ENCODE measurements around the gene TRIO. TPM values are rescaled to one million over a fixed set of nuclear protein-coding genes. Genes with fewer than 3 reads are reported as not detected.

TRIO gene
- total and polyA plus RNA-seq, 4 experiments from 2014 or later, result 0.09 to 11.5 (median 9.7) TPM; not detected in 1

- H3K36me3 ChIP-seq (ENCODE audit: insufficient read depth, low read length), result no peaks in the 10 kb centered on the region
- ChIA-PET POLR2A (ENCODE audit: partially characterized antibody) (no interaction called here), CTCF (ENCODE audit: partially characterized antibody) (no interaction called here)
- Mint-ChIP-seq H3K9me3 (no peaks in the 10 kb centered on the region), H3K27ac (peak overlapping the region in 1 of 7 donors; percentile 73), H3K4me3 (no peak overlapping the region), H3K27me3 (peaks cover under 1 to 3% of the 10 kb centered on the region in 2 donors), H3K4me1 (peaks cover 19 to 31% (median 26%) of the 10 kb centered on the region in 4 donors), H3K36me3 (no peaks in the 10 kb centered on the region)
- H3K4me1 ChIP-seq (ENCODE audit: insufficient read depth, low read length), result peaks cover 26% of the 10 kb centered on the region
- H3K9me3 ChIP-seq (ENCODE audit: control insufficient read depth in 1 of 2, low read length in 2 of 2), result no peaks in the 10 kb centered on the region
- H3K27me3 ChIP-seq (ENCODE audit: insufficient read depth, low read length), result no peaks in the 10 kb centered on the region
- H3K4me3 ChIP-seq (ENCODE audit: low read length in 2 of 2), result no peak overlapping the region
- DNase-seq, result no peak
- intact Hi-C loops (cut with micrococcal nuclease), result no loop called here
- H3K27ac ChIP-seq (ENCODE audit: low read depth, low read length), result no peak overlapping the region
These were observed 266.9 kb downstream of the TRIO start for GRCh38 chr5:14410068-14410393.

DNA sequence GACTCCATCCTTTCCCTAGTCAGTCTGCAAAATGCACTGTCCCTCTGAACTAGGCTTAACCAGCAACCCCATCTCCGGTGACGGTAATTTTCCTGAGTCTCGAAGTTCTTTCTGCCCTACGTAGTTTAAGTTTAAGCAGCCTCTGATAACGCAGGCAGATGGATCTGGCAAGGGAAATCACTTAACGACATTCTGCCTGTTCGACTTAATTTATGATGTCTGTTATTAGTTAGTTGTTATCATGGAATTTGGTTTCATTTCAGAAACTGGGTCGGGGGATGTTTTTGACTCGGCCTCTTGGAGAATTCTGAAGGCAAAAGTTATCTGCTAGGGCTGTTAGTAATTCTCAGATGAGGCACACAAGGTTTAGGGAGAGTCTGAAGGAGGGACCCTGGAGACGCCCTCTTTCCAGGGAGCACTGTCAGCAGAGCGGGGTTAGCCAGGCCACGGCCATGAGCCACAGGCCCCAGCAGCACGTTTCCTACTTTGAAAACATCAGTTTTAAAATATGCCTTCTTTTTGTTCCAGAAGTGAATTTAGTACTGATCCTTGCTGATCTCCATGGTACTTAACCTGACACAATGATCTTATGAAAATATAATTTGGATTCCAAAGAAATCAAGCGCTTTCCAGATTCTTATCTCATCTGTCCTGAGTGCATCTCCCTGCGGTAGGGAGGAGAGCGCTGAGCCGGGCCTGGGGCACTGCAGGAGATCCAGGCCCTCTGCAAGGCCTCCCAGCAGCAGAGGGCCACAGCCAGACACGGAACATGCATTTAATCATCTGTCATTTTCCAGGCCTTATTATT, 267.5 kb downstream of the TRIO start:
- peaks cover 25 to 37% (median 32%) of the 10 kb centered on the region in 4 donors for H3K4me1 Mint-ChIP-seq
- intact Hi-C loops (cut with micrococcal nuclease), result no loop called here

DNA sequence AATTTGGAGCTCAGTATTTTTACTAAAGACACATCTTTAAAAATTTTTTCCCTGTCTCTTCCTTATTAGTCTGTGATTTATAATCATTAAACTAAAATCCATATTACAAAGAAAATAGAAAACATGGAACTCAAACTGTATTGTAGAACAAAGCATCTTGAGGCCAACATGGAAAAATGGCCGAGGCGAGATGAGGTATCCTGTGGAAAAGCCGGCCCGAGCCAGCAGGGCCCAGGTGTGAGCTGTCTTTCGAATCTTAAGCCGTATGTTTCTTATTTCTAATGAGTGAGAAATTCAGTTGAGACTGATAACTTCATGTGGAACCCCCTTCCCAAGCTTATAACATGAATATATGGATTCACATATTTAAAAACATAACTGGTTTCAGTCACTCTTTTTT, 268.1 kb downstream of the TRIO start:
- H3K36me3 Mint-ChIP-seq, result peaks cover 0 to 1% of the 10 kb centered on the region in 2 donors
- H3K4me1 ChIP-seq (ENCODE audit: insufficient read depth, low read length), result peaks cover 38% of the 10 kb centered on the region
- peaks cover 28 to 43% (median 37%) of the 10 kb centered on the region in 4 donors for H3K4me1 Mint-ChIP-seq
- no peak for DNase-seq
- H3K9me3 ChIP-seq (ENCODE audit: control insufficient read depth in 1 of 2, low read length in 2 of 2), result no peaks in the 10 kb centered on the region
- no peak overlapping the region for H3K4me3 ChIP-seq (ENCODE audit: low read length in 2 of 2)
- no peaks in the 10 kb centered on the region for H3K36me3 ChIP-seq (ENCODE audit: insufficient read depth, low read length)
- peak overlapping the region in 6 of 7 donors; percentile 13 to 73 (median 46) for H3K27ac Mint-ChIP-seq
- H3K9me3 Mint-ChIP-seq, result no peaks in the 10 kb centered on the region
- H3K27ac ChIP-seq (ENCODE audit: low read depth, low read length), result no peak overlapping the region
- intact Hi-C loops (cut with micrococcal nuclease), result no loop called here
- H3K27me3 ChIP-seq (ENCODE audit: insufficient read depth, low read length), result no peaks in the 10 kb centered on the region
- H3K4me3 Mint-ChIP-seq, result no peak overlapping the region
- POLR2A ChIA-PET (ENCODE audit: partially characterized antibody), result no interaction called here
- H3K27me3 Mint-ChIP-seq, result peaks cover 0 to 3% of the 10 kb centered on the region in 2 donors
- CTCF ChIA-PET (ENCODE audit: partially characterized antibody), result interaction anchor here (0.7 to 4.9 kb wide), 3 partner anchors 12 to 237 kb away, joined by 3 to 29 read pairs (median 25); no protein-coding TSS in a partner anchor

More for the DNA sequence above, 267.5 kb downstream of the TRIO start:
- Mint-ChIP-seq H3K27me3 (peaks cover 0 to 3% of the 10 kb centered on the region in 2 donors), H3K4me3 (peak overlapping the region in 1 of 8 donors; percentile 41), H3K27ac (peak overlapping the region in 4 of 7 donors; percentile 13 to 73 (median 50)), H3K9me3 (no peaks in the 10 kb centered on the region), H3K36me3 (no peaks in the 10 kb centered on the region)
- ChIA-PET POLR2A (ENCODE audit: partially characterized antibody) (no interaction called here), CTCF (ENCODE audit: partially characterized antibody) (interaction anchor here (0.7 to 4.9 kb wide), 3 partner anchors 11 to 237 kb away, joined by 3 to 29 read pairs (median 25); no protein-coding TSS in a partner anchor)
- Histone ChIP-seq H3K4me3 (ENCODE audit: low read length in 2 of 2) (no peak overlapping the region), H3K27ac (ENCODE audit: low read depth, low read length) (no peak overlapping the region), H3K36me3 (ENCODE audit: insufficient read depth, low read length) (no peaks in the 10 kb centered on the region), H3K9me3 (ENCODE audit: control insufficient read depth in 1 of 2, low read length in 2 of 2) (no peaks in the 10 kb centered on the region), H3K4me1 (ENCODE audit: insufficient read depth, low read length) (peaks cover 32% of the 10 kb centered on the region), H3K27me3 (ENCODE audit: insufficient read depth, low read length) (no peaks in the 10 kb centered on the region)
- no peak for DNase-seq

- peak; percentile 69 to 78 (median 74) for DNase-seq
- POLR2A ChIA-PET (ENCODE audit: partially characterized antibody), result interaction anchor here (0.6 to 2.8 kb wide), 5 partner anchors 21 to 251 kb away, joined by 3 to 26 read pairs (median 4); partner anchors contain the start of gene OTULINL
- peaks cover 0 to 1% of the 10 kb centered on the region in 2 donors for H3K36me3 Mint-ChIP-seq
- H3K36me3 ChIP-seq (ENCODE audit: insufficient read depth, low read length), result no peaks in the 10 kb centered on the region
- no peaks in the 10 kb centered on the region for H3K27me3 ChIP-seq (ENCODE audit: insufficient read depth, low read length)
- intact Hi-C loops (cut with micrococcal nuclease), result loop anchor here (1.0 kb wide), 2 partner anchors 14 to 168 kb away; partner anchors contain the start of gene OTULINL
- peak overlapping the region; percentile 58 for H3K27ac ChIP-seq (ENCODE audit: low read depth, low read length)
- H3K27ac Mint-ChIP-seq, result peak overlapping the region; percentile 83 to 98 (median 95)
- peak overlapping the region in 7 of 8 donors; percentile 63 to 83 (median 73) for H3K4me3 Mint-ChIP-seq
- CTCF ChIA-PET (ENCODE audit: partially characterized antibody), result interaction anchor here (1.3 to 4.9 kb wide), 4 partner anchors 12 to 235 kb away, joined by 5 to 29 read pairs (median 15); partner anchors contain the start of gene OTULINL
- H3K9me3 Mint-ChIP-seq, result no peaks in the 10 kb centered on the region
- peaks cover 0 to 2% of the 10 kb centered on the region in 2 donors for H3K27me3 Mint-ChIP-seq
- no peaks in the 10 kb centered on the region for H3K9me3 ChIP-seq (ENCODE audit: control insufficient read depth in 1 of 2, low read length in 2 of 2)
- H3K4me3 ChIP-seq (ENCODE audit: low read length in 2 of 2), result peak overlapping the region in 1 of 2 donors; percentile 12
- H3K4me1 ChIP-seq (ENCODE audit: insufficient read depth, low read length), result peaks cover 47% of the 10 kb centered on the region
- peaks cover 32 to 61% (median 44%) of the 10 kb centered on the region in 4 donors for H3K4me1 Mint-ChIP-seq
These were observed 270.2 kb downstream of the TRIO start for GRCh38 chr5:14413331-14413750.

- peaks cover 0 to 1% of the 10 kb centered on the region in 2 donors for H3K36me3 Mint-ChIP-seq
- DNase-seq, result peak in 4 of 5 donors; percentile 27 to 48 (median 35)
- H3K9me3 Mint-ChIP-seq, result no peaks in the 10 kb centered on the region
- peaks cover 47% of the 10 kb centered on the region for H3K4me1 ChIP-seq (ENCODE audit: insufficient read depth, low read length)
- CTCF ChIA-PET (ENCODE audit: partially characterized antibody), result interaction anchor here (0.5 to 4.9 kb wide), 6 partner anchors 10 to 415 kb away, joined by 3 to 29 read pairs (median 4); no protein-coding TSS in a partner anchor
- H3K27ac ChIP-seq (ENCODE audit: low read depth, low read length), result peak overlapping the region; percentile 58
- H3K4me3 Mint-ChIP-seq, result peak overlapping the region in 7 of 8 donors; percentile 49 to 79 (median 72)
- peaks cover 0 to 2% of the 10 kb centered on the region in 2 donors for H3K27me3 Mint-ChIP-seq
- H3K9me3 ChIP-seq (ENCODE audit: control insufficient read depth in 1 of 2, low read length in 2 of 2), result no peaks in the 10 kb centered on the region
- H3K27ac Mint-ChIP-seq, result peak overlapping the region; percentile 83 to 98 (median 95)
- POLR2A ChIA-PET (ENCODE audit: partially characterized antibody), result interaction anchor here (0.6 to 2.8 kb wide), 5 partner anchors 20 to 250 kb away, joined by 3 to 26 read pairs (median 4); partner anchors contain the start of gene OTULINL
- H3K4me3 ChIP-seq (ENCODE audit: low read length in 2 of 2), result no peak overlapping the region
- H3K27me3 ChIP-seq (ENCODE audit: insufficient read depth, low read length), result no peaks in the 10 kb centered on the region
- peaks cover 32 to 66% (median 46%) of the 10 kb centered on the region in 4 donors for H3K4me1 Mint-ChIP-seq
- intact Hi-C loops (cut with micrococcal nuclease), result loop anchor here (2.0 kb wide), 1 partner anchor 397 kb away; no protein-coding TSS in a partner anchor
- H3K36me3 ChIP-seq (ENCODE audit: insufficient read depth, low read length), result no peaks in the 10 kb centered on the region
These were observed 270.9 kb downstream of the TRIO start for GRCh38 chr5:14414007-14414406.

DNA sequence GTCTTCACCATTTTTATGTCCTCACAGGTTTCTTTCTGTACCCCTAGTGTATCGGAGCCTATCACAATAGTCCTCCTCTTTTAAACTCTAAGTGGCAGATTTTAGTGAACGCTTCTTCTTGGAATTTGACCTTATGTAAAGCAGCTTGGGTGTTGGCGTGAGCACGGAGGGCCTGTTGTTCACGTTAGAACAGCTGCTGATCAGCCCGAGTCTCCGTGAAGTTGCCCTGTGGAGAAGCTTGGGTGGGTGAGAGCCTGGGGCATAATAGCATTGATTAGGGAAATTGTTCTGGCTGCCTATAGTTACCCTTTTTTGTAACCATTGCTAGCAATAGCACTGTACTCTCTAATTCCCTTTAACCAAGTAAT, 271.5 kb downstream of the TRIO start:
- DNase-seq, result peak in 2 of 5 donors; percentile 5 to 18
- Histone ChIP-seq H3K9me3 (ENCODE audit: control insufficient read depth in 1 of 2, low read length in 2 of 2) (no peaks in the 10 kb centered on the region), H3K27ac (ENCODE audit: low read depth, low read length) (peak overlapping the region; percentile 58), H3K4me1 (ENCODE audit: insufficient read depth, low read length) (peaks cover 47% of the 10 kb centered on the region), H3K36me3 (ENCODE audit: insufficient read depth, low read length) (no peaks in the 10 kb centered on the region), H3K4me3 (ENCODE audit: low read length in 2 of 2) (peak overlapping the region in 1 of 2 donors; percentile 29), H3K27me3 (ENCODE audit: insufficient read depth, low read length) (no peaks in the 10 kb centered on the region)
- peaks cover 32 to 66% (median 46%) of the 10 kb centered on the region in 4 donors for H3K4me1 Mint-ChIP-seq
- peak overlapping the region; percentile 83 to 98 (median 95) for H3K27ac Mint-ChIP-seq
- no peaks in the 10 kb centered on the region for H3K9me3 Mint-ChIP-seq
- H3K36me3 Mint-ChIP-seq, result peaks cover 0 to 1% of the 10 kb centered on the region in 2 donors
- intact Hi-C loops (cut with micrococcal nuclease), result loop anchor here (2.0 kb wide), 1 partner anchor 396 kb away; no protein-coding TSS in a partner anchor
- peaks cover 0 to 2% of the 10 kb centered on the region in 2 donors for H3K27me3 Mint-ChIP-seq
- ChIA-PET CTCF (ENCODE audit: partially characterized antibody) (interaction anchor here (0.8 to 4.9 kb wide), 5 partner anchors 9 to 233 kb away, joined by 3 to 29 read pairs (median 3); no protein-coding TSS in a partner anchor), POLR2A (ENCODE audit: partially characterized antibody) (interaction anchor here (0.6 to 2.8 kb wide), 4 partner anchors 15 to 353 kb away, joined by 3 to 26 read pairs (median 6); partner anchors contain the start of gene OTULINL)
- H3K4me3 Mint-ChIP-seq, result peak overlapping the region in 7 of 8 donors; percentile 49 to 79 (median 66)

Data from CD4-positive, alpha-beta memory T cell (primary cell).